GM23338 (cell line): ENCODE results near the gene SNAPC4. TPM values are rescaled to one million over a fixed set of nuclear protein-coding genes. Genes with fewer than 3 reads are reported as not detected.

Experiments used
- ATAC-seq: fragments of 200-7000 bp; cut with Tn5 transposase; 3 replicates; pipeline ENCODE4 v1.9.1; 2020
- DNase-seq: peaks from one replicate; pipeline ENCODE4 v3.0.0-alpha.2; 2015; ENCODE audit warnings: low spot score
- H2AFZ ChIP-seq: fragments of 200-600 bp; sonication (generic); 2 replicates; pipeline ENCODE4 v1.8.0; 2016; ENCODE audit warnings: antibody characterized with exemption, mild to moderate bottlenecking, moderate library complexity
- H3F3A ChIP-seq: fragments of 200-600 bp; sonication (generic); replicated peaks from 2 replicates; pipeline ENCODE4 v1.8.0; 2017; ENCODE audit warnings: antibody characterized with exemption, mixed run types, low read depth
- H3K27ac ChIP-seq: fragments of 200-600 bp; sonication (generic); 2 replicates; pipeline ENCODE4 v1.6.1; 2016; ENCODE audit warnings: low read depth
- H3K27me3 ChIP-seq: fragments of 200-600 bp; sonication (generic); 2 replicates; pipeline ENCODE4 v1.8.0; 2016; ENCODE audit warnings: mild to moderate bottlenecking, mixed run types, moderate library complexity; ENCODE audit not compliant: insufficient read depth
- H3K36me3 ChIP-seq: fragments of 200-600 bp; sonication (generic); 2 replicates; pipeline ENCODE4 v1.8.0; 2016; ENCODE audit warnings: mild to moderate bottlenecking; ENCODE audit not compliant: insufficient read depth
- H3K4me1 ChIP-seq: fragments of 200-600 bp; sonication (generic); 2 replicates; pipeline ENCODE4 v1.8.0; 2016; ENCODE audit warnings: mild to moderate bottlenecking, moderate library complexity; ENCODE audit not compliant: insufficient read depth
- H3K4me2 ChIP-seq: fragments of 200-600 bp; sonication (generic); 2 replicates; pipeline ENCODE4 v1.7.1; 2017; ENCODE audit warnings: mixed run types
- H3K4me3 ChIP-seq: fragments of 200-600 bp; sonication (generic); 2 replicates; pipeline ENCODE4 v1.6.1; 2016; ENCODE audit warnings: mixed run types
- H3K79me2 ChIP-seq: fragments of 200-600 bp; sonication (generic); replicated peaks from 2 replicates; pipeline ENCODE4 v1.8.0; 2017; ENCODE audit warnings: mild to moderate bottlenecking; ENCODE audit not compliant: insufficient read depth
- H3K9me2 ChIP-seq: fragments of 200-600 bp; sonication (generic); 2 replicates; pipeline ENCODE4 v1.8.0; 2017; ENCODE audit not compliant: insufficient read depth
- H4K20me1 ChIP-seq: fragments of 200-600 bp; sonication (generic); replicated peaks from 2 replicates; pipeline ENCODE4 v1.8.0; 2017; ENCODE audit warnings: mild to moderate bottlenecking; ENCODE audit not compliant: insufficient read depth
- H3K27ac Mint-ChIP-seq: 2 replicates; pipeline ENCODE4 v1.8.0; 2020; ENCODE audit warnings: inconsistent platforms, mild to moderate bottlenecking, moderate library complexity, mixed read lengths
- H3K27me3 Mint-ChIP-seq: 3 replicates; pipeline ENCODE4 v1.8.0; 2022; ENCODE audit warnings: low read depth, mild to moderate bottlenecking, moderate library complexity, mixed read lengths, inconsistent platforms; ENCODE audit not compliant: insufficient read depth, poor library complexity
- H3K36me3 Mint-ChIP-seq: 3 replicates; pipeline ENCODE4 v1.8.0; 2021; ENCODE audit warnings: low read depth, mild to moderate bottlenecking, inconsistent platforms, moderate library complexity, mixed read lengths
- H3K4me1 Mint-ChIP-seq: 3 replicates; pipeline ENCODE4 v1.8.0; 2020; ENCODE audit warnings: mild to moderate bottlenecking, inconsistent platforms, mixed read lengths
- H3K4me3 Mint-ChIP-seq: 3 replicates; pipeline ENCODE4 v1.8.0; 2021; ENCODE audit warnings: moderate library complexity, mild to moderate bottlenecking, inconsistent platforms, mixed read lengths
- H3K9me3 Mint-ChIP-seq: 3 replicates; pipeline ENCODE4 v1.8.0; 2020; ENCODE audit warnings: moderate library complexity, mild to moderate bottlenecking, inconsistent platforms, mixed read lengths
- CREB1 ChIP-seq: fragments of 250-450 bp; sonication (Bioruptor Pico); IDR thresholded peaks from 2 replicates; pipeline ENCODE4 v1.5.0; 2020; ENCODE audit warnings: low read depth, mild to moderate bottlenecking, moderate library complexity
- EZH2 ChIP-seq: fragments of 200-600 bp; sonication (generic); IDR thresholded peaks from one replicate; pipeline ENCODE4 v1.8.0; 2017; ENCODE audit warnings: antibody characterized with exemption, mild to moderate bottlenecking, low read depth; ENCODE audit not compliant: unreplicated experiment
- EZH2phosphoT487 ChIP-seq: fragments of 200-600 bp; sonication (generic); IDR thresholded peaks from one replicate; pipeline ENCODE4 v1.8.1; 2018; ENCODE audit warnings: antibody characterized with exemption; ENCODE audit not compliant: unreplicated experiment
- JUNB ChIP-seq: IDR thresholded peaks from one replicate; pipeline ENCODE4 v1.6.1; 2016; ENCODE audit warnings: antibody characterized with exemption; ENCODE audit not compliant: unreplicated experiment
- NANOG ChIP-seq: IDR thresholded peaks from 2 replicates; pipeline ENCODE4 v1.6.1; 2016; ENCODE audit warnings: antibody characterized with exemption, borderline replicate concordance
- POLR2AphosphoS5 ChIP-seq: IDR thresholded peaks from 2 replicates; pipeline ENCODE4 v1.6.1; 2016; ENCODE audit warnings: antibody characterized with exemption, low read depth
- STAT1 ChIP-seq: IDR thresholded peaks from one replicate; pipeline ENCODE4 v1.6.1; 2016; ENCODE audit warnings: antibody characterized with exemption; ENCODE audit not compliant: unreplicated experiment
- ZNF114 ChIP-seq: fragments of 250-450 bp; sonication (Bioruptor Pico); IDR thresholded peaks from 2 replicates; pipeline ENCODE4 v1.5.0; 2020; ENCODE audit warnings: mild to moderate bottlenecking, moderate library complexity
- ZNF331 ChIP-seq: fragments of 250-450 bp; sonication (Bioruptor Pico); IDR thresholded peaks from 2 replicates; pipeline ENCODE4 v1.5.0; 2020; ENCODE audit warnings: low read depth, mild to moderate bottlenecking, moderate library complexity
- polyA plus RNA-seq: library from polyadenylated mRNA; unstranded; fragments of >200 nt; fragmentation: Nextera tagmentation; extraction: Ambion mirVana; gene quantifications from 2 replicates; pipeline ENCODE4 v1.2.1, GENCODE V29; 2016
- total RNA-seq: library from RNA; depleted of rRNA; stranded (reverse); fragments of >200 nt; shearing (Covaris generic); gene quantifications from 2 replicates; pipeline ENCODE4 v1.2.3, GENCODE V29; 2014
- TF ChIP-seq, protein P1 (sequence below): IDR thresholded peaks from 2 replicates; pipeline ENCODE4 v1.6.1; 2016; ENCODE audit warnings: antibody characterized with exemption
- TF ChIP-seq, protein P2 (sequence below), 2 experiments: fragments of 200-600 bp in 1 of 2; sonication (generic) in 1 of 2; conservative IDR thresholded peaks; 2 replicates each; pipeline versions ENCODE4 v1.5.1 to v1.6.1; 2016 to 2017; ENCODE audit warnings: antibody characterized with exemption in 2 of 2, low read depth in 2 of 2, mild to moderate bottlenecking in 2 of 2, moderate library complexity in 1 of 2
- TF ChIP-seq, protein P3 (sequence below): fragments of 250-450 bp; sonication (Bioruptor Pico); IDR thresholded peaks from 2 replicates; pipeline ENCODE4 v1.5.0; 2020; ENCODE audit warnings: mild to moderate bottlenecking, moderate library complexity

The SNAPC4 gene
- total and polyA plus RNA-seq, 2 experiments from 2014 or later, result 8.8 to 22.7 TPM

DNA sequence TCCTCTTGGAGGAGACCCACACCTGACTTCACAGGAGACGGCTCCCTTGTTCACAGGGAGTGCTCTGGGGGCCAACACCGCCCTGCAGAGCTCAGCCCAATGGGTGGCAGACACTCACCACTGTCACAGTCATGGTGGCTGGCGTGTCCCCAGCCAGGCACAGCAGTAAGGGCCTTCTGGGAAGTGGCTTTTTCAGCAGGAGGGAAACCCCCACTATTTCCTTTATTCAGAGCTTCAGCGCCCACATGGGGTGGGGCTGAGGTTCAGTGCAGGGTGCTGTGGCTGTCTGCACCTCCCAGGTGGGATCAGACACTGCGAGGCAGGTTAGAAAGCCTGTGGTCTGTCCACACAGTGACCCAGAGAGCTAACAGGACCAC, 3.6 kb upstream of the SNAPC4 start:
- Mint-ChIP-seq H3K4me3 (no peak overlapping the region), H3K36me3 (peaks cover 66% of the 10 kb centered on the region), H3K27ac (no peak overlapping the region), H3K9me3 (no peaks in the 10 kb centered on the region; the same call in 2 of the 3 replicates), H3K4me1 (peaks cover 8% of the 10 kb centered on the region), H3K27me3 (peaks cover 18% of the 10 kb centered on the region)
- H3K4me1 ChIP-seq, result peaks cover 3% of the 10 kb centered on the region; the same call in 1 of the 2 replicates
- no peak overlapping the region for H3K27ac ChIP-seq
- peaks cover 27% of the 10 kb centered on the region for H3F3A ChIP-seq
- no peaks in the 10 kb centered on the region for H3K9me2 ChIP-seq
- H3K4me2 ChIP-seq, result no peak overlapping the region
- peaks cover 25% of the 10 kb centered on the region for H3K36me3 ChIP-seq
- no peak for DNase-seq
- H3K4me3 ChIP-seq, result no peak overlapping the region
- H3K27me3 ChIP-seq, result no peaks in the 10 kb centered on the region
- ATAC-seq, result no peak
- TF ChIP-seq EZH2 (no peak), JUNB (no peak), POLR2AphosphoS5 (no peak), CREB1 (CRISPR knock-in tag) (no peak), STAT1 (no peak), EZH2phosphoT487 (no peak), ZNF114 (CRISPR knock-in tag) (no peak), ZNF331 (CRISPR knock-in tag) (no peak), NANOG (no peak)
- TF ChIP-seq, protein P1, sequence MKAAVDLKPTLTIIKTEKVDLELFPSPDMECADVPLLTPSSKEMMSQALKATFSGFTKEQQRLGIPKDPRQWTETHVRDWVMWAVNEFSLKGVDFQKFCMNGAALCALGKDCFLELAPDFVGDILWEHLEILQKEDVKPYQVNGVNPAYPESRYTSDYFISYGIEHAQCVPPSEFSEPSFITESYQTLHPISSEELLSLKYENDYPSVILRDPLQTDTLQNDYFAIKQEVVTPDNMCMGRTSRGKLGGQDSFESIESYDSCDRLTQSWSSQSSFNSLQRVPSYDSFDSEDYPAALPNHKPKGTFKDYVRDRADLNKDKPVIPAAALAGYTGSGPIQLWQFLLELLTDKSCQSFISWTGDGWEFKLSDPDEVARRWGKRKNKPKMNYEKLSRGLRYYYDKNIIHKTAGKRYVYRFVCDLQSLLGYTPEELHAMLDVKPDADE, result no peak
- TF ChIP-seq, protein P2, sequence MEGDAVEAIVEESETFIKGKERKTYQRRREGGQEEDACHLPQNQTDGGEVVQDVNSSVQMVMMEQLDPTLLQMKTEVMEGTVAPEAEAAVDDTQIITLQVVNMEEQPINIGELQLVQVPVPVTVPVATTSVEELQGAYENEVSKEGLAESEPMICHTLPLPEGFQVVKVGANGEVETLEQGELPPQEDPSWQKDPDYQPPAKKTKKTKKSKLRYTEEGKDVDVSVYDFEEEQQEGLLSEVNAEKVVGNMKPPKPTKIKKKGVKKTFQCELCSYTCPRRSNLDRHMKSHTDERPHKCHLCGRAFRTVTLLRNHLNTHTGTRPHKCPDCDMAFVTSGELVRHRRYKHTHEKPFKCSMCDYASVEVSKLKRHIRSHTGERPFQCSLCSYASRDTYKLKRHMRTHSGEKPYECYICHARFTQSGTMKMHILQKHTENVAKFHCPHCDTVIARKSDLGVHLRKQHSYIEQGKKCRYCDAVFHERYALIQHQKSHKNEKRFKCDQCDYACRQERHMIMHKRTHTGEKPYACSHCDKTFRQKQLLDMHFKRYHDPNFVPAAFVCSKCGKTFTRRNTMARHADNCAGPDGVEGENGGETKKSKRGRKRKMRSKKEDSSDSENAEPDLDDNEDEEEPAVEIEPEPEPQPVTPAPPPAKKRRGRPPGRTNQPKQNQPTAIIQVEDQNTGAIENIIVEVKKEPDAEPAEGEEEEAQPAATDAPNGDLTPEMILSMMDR (conservative IDR thresholded peaks at IDR 0.05; ENCODE audit: low read depth in 2 of 2), result no peak
- TF ChIP-seq, protein P3, sequence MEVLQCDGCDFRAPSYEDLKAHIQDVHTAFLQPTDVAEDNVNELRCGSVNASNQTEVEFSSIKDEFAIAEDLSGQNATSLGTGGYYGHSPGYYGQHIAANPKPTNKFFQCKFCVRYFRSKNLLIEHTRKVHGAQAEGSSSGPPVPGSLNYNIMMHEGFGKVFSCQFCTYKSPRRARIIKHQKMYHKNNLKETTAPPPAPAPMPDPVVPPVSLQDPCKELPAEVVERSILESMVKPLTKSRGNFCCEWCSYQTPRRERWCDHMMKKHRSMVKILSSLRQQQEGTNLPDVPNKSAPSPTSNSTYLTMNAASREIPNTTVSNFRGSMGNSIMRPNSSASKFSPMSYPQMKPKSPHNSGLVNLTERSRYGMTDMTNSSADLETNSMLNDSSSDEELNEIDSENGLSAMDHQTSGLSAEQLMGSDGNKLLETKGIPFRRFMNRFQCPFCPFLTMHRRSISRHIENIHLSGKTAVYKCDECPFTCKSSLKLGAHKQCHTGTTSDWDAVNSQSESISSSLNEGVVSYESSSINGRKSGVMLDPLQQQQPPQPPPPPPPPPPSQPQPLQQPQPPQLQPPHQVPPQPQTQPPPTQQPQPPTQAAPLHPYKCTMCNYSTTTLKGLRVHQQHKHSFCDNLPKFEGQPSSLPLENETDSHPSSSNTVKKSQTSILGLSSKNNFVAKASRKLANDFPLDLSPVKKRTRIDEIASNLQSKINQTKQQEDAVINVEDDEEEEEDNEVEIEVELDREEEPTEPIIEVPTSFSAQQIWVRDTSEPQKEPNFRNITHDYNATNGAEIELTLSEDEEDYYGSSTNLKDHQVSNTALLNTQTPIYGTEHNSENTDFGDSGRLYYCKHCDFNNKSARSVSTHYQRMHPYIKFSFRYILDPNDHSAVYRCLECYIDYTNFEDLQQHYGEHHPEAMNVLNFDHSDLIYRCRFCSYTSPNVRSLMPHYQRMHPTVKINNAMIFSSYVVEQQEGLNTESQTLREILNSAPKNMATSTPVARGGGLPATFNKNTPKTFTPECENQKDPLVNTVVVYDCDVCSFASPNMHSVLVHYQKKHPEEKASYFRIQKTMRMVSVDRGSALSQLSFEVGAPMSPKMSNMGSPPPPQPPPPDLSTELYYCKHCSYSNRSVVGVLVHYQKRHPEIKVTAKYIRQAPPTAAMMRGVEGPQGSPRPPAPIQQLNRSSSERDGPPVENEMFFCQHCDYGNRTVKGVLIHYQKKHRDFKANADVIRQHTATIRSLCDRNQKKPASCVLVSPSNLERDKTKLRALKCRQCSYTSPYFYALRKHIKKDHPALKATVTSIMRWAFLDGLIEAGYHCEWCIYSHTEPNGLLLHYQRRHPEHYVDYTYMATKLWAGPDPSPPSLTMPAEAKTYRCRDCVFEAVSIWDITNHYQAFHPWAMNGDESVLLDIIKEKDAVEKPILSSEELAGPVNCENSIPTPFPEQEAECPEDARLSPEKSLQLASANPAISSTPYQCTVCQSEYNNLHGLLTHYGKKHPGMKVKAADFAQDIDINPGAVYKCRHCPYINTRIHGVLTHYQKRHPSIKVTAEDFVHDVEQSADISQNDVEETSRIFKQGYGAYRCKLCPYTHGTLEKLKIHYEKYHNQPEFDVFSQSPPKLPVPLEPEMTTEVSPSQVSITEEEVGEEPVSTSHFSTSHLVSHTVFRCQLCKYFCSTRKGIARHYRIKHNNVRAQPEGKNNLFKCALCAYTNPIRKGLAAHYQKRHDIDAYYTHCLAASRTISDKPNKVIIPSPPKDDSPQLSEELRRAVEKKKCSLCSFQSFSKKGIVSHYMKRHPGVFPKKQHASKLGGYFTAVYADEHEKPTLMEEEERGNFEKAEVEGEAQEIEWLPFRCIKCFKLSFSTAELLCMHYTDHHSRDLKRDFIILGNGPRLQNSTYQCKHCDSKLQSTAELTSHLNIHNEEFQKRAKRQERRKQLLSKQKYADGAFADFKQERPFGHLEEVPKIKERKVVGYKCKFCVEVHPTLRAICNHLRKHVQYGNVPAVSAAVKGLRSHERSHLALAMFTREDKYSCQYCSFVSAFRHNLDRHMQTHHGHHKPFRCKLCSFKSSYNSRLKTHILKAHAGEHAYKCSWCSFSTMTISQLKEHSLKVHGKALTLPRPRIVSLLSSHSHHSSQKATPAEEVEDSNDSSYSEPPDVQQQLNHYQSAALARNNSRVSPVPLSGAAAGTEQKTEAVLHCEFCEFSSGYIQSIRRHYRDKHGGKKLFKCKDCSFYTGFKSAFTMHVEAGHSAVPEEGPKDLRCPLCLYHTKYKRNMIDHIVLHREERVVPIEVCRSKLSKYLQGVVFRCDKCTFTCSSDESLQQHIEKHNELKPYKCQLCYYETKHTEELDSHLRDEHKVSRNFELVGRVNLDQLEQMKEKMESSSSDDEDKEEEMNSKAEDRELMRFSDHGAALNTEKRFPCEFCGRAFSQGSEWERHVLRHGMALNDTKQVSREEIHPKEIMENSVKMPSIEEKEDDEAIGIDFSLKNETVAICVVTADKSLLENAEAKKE (CRISPR knock-in tag), result no peak
- peaks cover 20% of the 10 kb centered on the region for H3K79me2 ChIP-seq
- no peak overlapping the region for H2AFZ ChIP-seq
- peaks cover 8% of the 10 kb centered on the region for H4K20me1 ChIP-seq
